Activated CD4-positive, alpha-beta memory T cell treated with anti-CD3 and anti-CD28 coated beads, Interleukin-2, amount 10 ng/mL, durations not matched to agents 7 days and 5 days (primary cell): ENCODE results near the gene ACCS. TPM values are rescaled to one million over a fixed set of nuclear protein-coding genes. Genes with fewer than 3 reads are reported as not detected.
A peak's percentile ranks its signal among the peaks of the same experiment; 100 is the strongest.

Source experiments
- CTCF ChIA-PET: fragments of 350-600 bp; sonication (Branson Sonifier 250); formaldehyde crosslinking; loops from one replicate; lab custom pipeline; 2021; ENCODE audit warnings: antibody characterized with exemption, inconsistent platforms; lab: Charles Lee
- POLR2A ChIA-PET: fragments of 350-600 bp; sonication (Branson Sonifier 250); formaldehyde crosslinking; loops from one replicate; lab custom pipeline; 2021; ENCODE audit warnings: antibody characterized with exemption; lab: Charles Lee
- DNase-seq: peaks from one replicate; pipeline ENCODE4 v3.0.0-alpha.2; 2020
- H3K27ac Mint-ChIP-seq: one replicate; pipeline ENCODE4 v1.8.0; 2021; ENCODE audit warnings: mild to moderate bottlenecking, mixed read lengths
- H3K27me3 Mint-ChIP-seq: one replicate; pipeline ENCODE4 v1.8.0; 2021; ENCODE audit warnings: mixed read lengths
- H3K36me3 Mint-ChIP-seq: one replicate; pipeline ENCODE4 v1.8.0; 2021; ENCODE audit warnings: low read depth, mixed read lengths
- H3K4me1 Mint-ChIP-seq: one replicate; pipeline ENCODE4 v1.8.0; 2021; ENCODE audit warnings: mixed read lengths
- H3K4me3 Mint-ChIP-seq: one replicate; pipeline ENCODE4 v1.8.0; 2021; ENCODE audit warnings: mild to moderate bottlenecking, mixed read lengths
- H3K9me3 Mint-ChIP-seq: one replicate; pipeline ENCODE4 v1.8.0; 2021; ENCODE audit warnings: mixed read lengths
- total RNA-seq, 2 experiments: library from RNA; stranded (reverse); gene quantifications; one replicate each; pipeline ENCODE4 v1.2.3, GENCODE V29; 2021

The ACCS gene
- total RNA-seq, 2 experiments from 2014 or later = 38.8 to 41.1 TPM

DNA sequence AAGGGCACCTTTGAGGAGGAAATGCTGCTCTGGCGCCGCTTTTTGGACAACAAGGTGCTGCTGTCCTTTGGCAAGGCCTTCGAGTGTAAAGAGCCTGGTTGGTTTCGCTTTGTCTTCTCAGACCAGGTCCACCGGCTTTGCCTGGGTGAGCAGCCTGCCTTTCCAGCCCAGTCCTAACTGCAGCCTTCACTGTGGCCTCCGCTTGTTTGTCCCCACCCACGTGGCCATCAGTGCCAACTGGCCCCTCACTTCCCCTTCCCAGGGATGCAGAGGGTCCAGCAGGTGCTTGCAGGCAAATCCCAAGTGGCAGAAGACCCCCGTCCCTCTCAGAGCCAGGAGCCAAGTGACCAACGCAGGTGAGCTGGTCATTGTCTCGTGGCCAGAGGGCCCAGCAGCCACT, 17.4 kb downstream of the ACCS start:
- DNase-seq = no peak
- Mint-ChIP-seq H3K4me3 (no peak overlapping the region), H3K36me3 (peaks cover 36% of the 10 kb centered on the region), H3K9me3 (peaks cover 5% of the 10 kb centered on the region), H3K4me1 (peaks cover 7% of the 10 kb centered on the region), H3K27me3 (no peaks in the 10 kb centered on the region), H3K27ac (no peak overlapping the region)
- ChIA-PET CTCF (interaction anchor here (4.6 kb wide), 1 partner anchor 11 kb away, joined by 20 read pairs; the partner anchor contains the start of gene EXT2), POLR2A (interaction anchor here (1.5 kb wide), 1 partner anchor 17 kb away, joined by 3 read pairs; the partner anchor contains the start of gene ACCS)

- POLR2A ChIA-PET = no interaction called here
- H3K4me3 Mint-ChIP-seq = no peak overlapping the region
- no peak for DNase-seq
- H3K4me1 Mint-ChIP-seq = peaks cover 12% of the 10 kb centered on the region
- CTCF ChIA-PET = interaction anchor here (4.6 kb wide), 1 partner anchor 11 kb away, joined by 20 read pairs; the partner anchor contains the start of gene EXT2
- peaks cover 41% of the 10 kb centered on the region for H3K36me3 Mint-ChIP-seq
- peaks cover 5% of the 10 kb centered on the region for H3K9me3 Mint-ChIP-seq
- H3K27me3 Mint-ChIP-seq = no peaks in the 10 kb centered on the region
- no peak overlapping the region for H3K27ac Mint-ChIP-seq
Observed at GRCh38 chr11:44083906-44084305, 17.8 kb downstream of the ACCS start.

DNA sequence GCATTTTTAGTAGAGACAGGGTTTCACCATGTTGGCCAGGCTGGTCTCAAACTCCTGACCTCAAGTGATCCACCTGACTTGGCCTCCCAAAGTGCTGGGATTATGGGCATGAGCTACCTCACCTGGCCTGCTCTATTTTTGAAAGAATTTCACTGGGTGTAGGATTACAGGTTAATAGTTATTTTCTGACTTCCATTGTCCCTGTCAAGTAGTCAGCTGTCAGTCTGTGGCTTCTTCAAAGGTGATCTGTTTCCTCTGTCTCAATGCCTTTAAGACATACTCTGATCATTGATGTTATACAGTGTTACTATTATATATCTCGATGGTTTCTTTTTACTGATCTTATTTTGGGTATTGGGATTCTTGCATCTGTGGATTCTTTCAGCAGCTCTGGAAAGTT, 19.3 kb downstream of the ACCS start:
- H3K27me3 Mint-ChIP-seq = no peaks in the 10 kb centered on the region
- H3K4me1 Mint-ChIP-seq = peaks cover 23% of the 10 kb centered on the region
- peaks cover 5% of the 10 kb centered on the region for H3K9me3 Mint-ChIP-seq
- no peak for DNase-seq
- CTCF ChIA-PET = interaction anchor here (2.6 kb wide), 1 partner anchor 10 kb away, joined by 20 read pairs; the partner anchor contains the start of gene EXT2
- no peak overlapping the region for H3K4me3 Mint-ChIP-seq
- H3K36me3 Mint-ChIP-seq = peaks cover 44% of the 10 kb centered on the region
- POLR2A ChIA-PET = no interaction called here
- H3K27ac Mint-ChIP-seq = no peak overlapping the region

GRCh38 chr11:44088377-44088776, 22.3 kb downstream of the ACCS start:
- Mint-ChIP-seq H3K4me3 (no peak overlapping the region), H3K36me3 (peaks cover 31% of the 10 kb centered on the region), H3K9me3 (peaks cover 5% of the 10 kb centered on the region), H3K4me1 (peaks cover 23% of the 10 kb centered on the region), H3K27ac (no peak overlapping the region), H3K27me3 (no peaks in the 10 kb centered on the region)
- ChIA-PET CTCF (interaction anchor here (0.9 kb wide), 1 partner anchor 9 kb away, joined by 3 read pairs; no protein-coding TSS in a partner anchor), POLR2A (interaction anchor here (2.0 kb wide), 1 partner anchor 17 kb away, joined by 4 read pairs; no protein-coding TSS in a partner anchor)
- no peak for DNase-seq

- no peaks in the 10 kb centered on the region for H3K27me3 Mint-ChIP-seq
- no peak for DNase-seq
- H3K4me3 Mint-ChIP-seq = no peak overlapping the region
- peaks cover 29% of the 10 kb centered on the region for H3K36me3 Mint-ChIP-seq
- ChIA-PET POLR2A (interaction anchor here (1.0 kb wide), 1 partner anchor 16 kb away, joined by 3 read pairs; no protein-coding TSS in a partner anchor), CTCF (no interaction called here)
- peaks cover 23% of the 10 kb centered on the region for H3K4me1 Mint-ChIP-seq
- H3K27ac Mint-ChIP-seq = no peak overlapping the region
- H3K9me3 Mint-ChIP-seq = peaks cover 5% of the 10 kb centered on the region
Observed at GRCh38 chr11:44088871-44089270, 22.8 kb downstream of the ACCS start.

- Mint-ChIP-seq H3K4me3 (no peak overlapping the region), H3K4me1 (peaks cover 34% of the 10 kb centered on the region)
Observed at GRCh38 chr11:44090539-44090938, 24.5 kb downstream of the ACCS start.

DNA sequence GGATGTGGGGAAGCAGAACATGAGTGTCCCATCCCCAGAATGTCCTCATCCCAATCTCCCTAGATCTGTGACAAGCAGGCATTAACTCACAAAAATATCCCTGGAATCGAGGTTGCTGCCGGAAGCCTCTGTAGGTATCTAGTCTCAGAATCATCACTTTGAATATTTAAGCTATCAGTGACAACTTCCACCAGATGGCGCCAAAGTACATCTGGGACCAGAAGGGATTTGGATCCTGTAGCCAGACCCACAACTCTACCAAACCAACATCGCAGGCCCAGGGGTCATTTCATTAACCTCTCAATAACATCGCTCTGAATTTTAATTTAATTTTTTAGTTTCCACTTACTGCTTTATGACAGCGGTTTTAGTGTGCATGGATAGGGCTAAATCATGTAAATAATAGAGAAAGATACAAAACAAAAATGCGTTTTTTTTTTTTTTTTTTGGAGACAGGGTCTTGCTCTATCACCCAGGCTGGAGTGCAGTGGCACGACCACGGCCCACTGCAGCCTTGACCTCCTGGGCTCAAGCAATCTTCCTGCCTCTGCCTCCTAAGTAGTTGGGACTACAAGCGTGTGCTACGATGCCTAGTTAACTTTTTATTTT, 28.3 kb downstream of the ACCS start:
- ChIA-PET POLR2A (interaction anchor here (1.0 to 1.8 kb wide), 2 partner anchors 25 to 28 kb away, joined by 3 to 6 read pairs; partner anchors contain the start of gene ACCS), CTCF (interaction anchor here (0.6 to 5.5 kb wide), 20 partner anchors 8 to 1599 kb away, joined by 3 to 86 read pairs (median 4); partner anchors contain the start of gene ACCS)
- Mint-ChIP-seq H3K27me3 (no peaks in the 10 kb centered on the region), H3K4me1 (peaks cover 27% of the 10 kb centered on the region), H3K4me3 (peak overlapping the region; percentile 54), H3K9me3 (no peaks in the 10 kb centered on the region), H3K27ac (no peak overlapping the region), H3K36me3 (no peaks in the 10 kb centered on the region)
- DNase-seq = peak; percentile 78

More at GRCh38 chr11:44090539-44090938, 24.5 kb downstream of the ACCS start:
- no peak overlapping the region for H3K27ac Mint-ChIP-seq
- no peaks in the 10 kb centered on the region for H3K27me3 Mint-ChIP-seq
- H3K36me3 Mint-ChIP-seq = peaks cover 21% of the 10 kb centered on the region
- DNase-seq = no peak
- peaks cover 2% of the 10 kb centered on the region for H3K9me3 Mint-ChIP-seq
- ChIA-PET CTCF (interaction anchor here (5.4 to 5.5 kb wide), 2 partner anchors 14 to 23 kb away, joined by 67 to 86 read pairs; partner anchors contain the start of gene ACCS), POLR2A (no interaction called here)

GRCh38 chr11:44095506-44096359, 29.7 kb downstream of the ACCS start, which contains the start of gene EXT2:
Gene EXT2, plus strand, starts transcription at chr11:44095678. Its CDS starts 12,035 bp downstream, at chr11:44107713.
- H3K27me3 Mint-ChIP-seq = no peaks in the 10 kb centered on the region
- ChIA-PET POLR2A (interaction anchor here (0.8 to 1.8 kb wide), 5 partner anchors 8 to 470 kb away, joined by 3 to 7 read pairs (median 4); partner anchors contain the start of genes ACCS and CD82), CTCF (interaction anchor here (0.8 to 5.5 kb wide), 16 partner anchors 9 to 459 kb away, joined by 3 to 86 read pairs (median 4); partner anchors contain the start of gene ACCS)
- no peaks in the 10 kb centered on the region for H3K36me3 Mint-ChIP-seq
- peak within 1 kb of the TSS; percentile 19 for H3K27ac Mint-ChIP-seq
- H3K9me3 Mint-ChIP-seq = no peaks in the 10 kb centered on the region
- H3K4me1 Mint-ChIP-seq = peaks cover 21% of the 10 kb centered on the region
- peak within 1 kb of the TSS; percentile 81 for H3K4me3 Mint-ChIP-seq
- DNase-seq = peak; percentile 88

DNA sequence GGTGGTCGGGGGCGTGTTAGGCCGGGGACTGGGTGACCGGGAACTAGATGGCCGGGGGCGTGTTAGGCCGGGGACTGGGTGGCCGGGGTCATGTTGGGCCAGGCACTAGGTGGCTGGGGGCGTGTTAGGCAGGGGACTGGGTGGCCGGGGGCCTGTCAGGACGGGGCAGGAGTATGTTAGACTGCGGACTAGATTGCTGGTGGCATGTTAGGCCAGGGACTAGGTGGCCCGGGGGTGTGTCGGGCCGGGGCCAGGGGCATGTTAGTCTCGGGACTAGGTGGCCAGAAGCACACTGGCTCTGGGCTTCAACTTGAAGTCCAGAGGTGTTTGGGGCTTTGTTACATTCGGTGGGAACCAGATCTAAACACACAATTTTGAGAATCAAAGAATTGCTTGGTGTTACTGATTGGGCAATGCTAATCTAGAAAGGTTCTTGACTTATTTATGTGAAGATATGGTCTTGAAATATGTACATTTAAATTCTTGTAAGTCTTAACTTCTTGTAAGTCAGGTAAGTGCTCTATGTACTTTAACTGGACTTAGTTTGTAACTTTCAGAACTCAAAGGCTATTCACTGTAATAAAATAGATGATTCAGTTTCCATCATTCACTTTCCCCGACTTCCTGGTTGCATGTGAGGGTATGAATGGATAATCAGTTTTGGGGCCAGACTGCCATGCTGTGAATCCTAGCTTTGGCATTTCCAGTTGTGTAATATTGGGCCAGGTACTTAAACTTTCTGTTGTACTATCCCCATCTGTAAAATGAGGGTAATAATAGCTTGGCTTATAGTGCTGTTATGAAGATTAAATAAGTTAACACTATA, 30.5 kb downstream of the ACCS start:
- no peaks in the 10 kb centered on the region for H3K36me3 Mint-ChIP-seq
- no peak for DNase-seq
- peaks cover 21% of the 10 kb centered on the region for H3K4me1 Mint-ChIP-seq
- ChIA-PET POLR2A (no interaction called here), CTCF (interaction anchor here (0.6 kb wide), 1 partner anchor 9 kb away, joined by 3 read pairs; no protein-coding TSS in a partner anchor)
- no peaks in the 10 kb centered on the region for H3K27me3 Mint-ChIP-seq
- no peak overlapping the region for H3K27ac Mint-ChIP-seq
- peak overlapping the region; percentile 81 for H3K4me3 Mint-ChIP-seq
- no peaks in the 10 kb centered on the region for H3K9me3 Mint-ChIP-seq

- no peaks in the 10 kb centered on the region for H3K27me3 Mint-ChIP-seq
- POLR2A ChIA-PET = no interaction called here
- H3K4me1 Mint-ChIP-seq = peaks cover 21% of the 10 kb centered on the region
- H3K36me3 Mint-ChIP-seq = no peaks in the 10 kb centered on the region
- H3K4me3 Mint-ChIP-seq = no peak overlapping the region
- CTCF ChIA-PET = no interaction called here
- H3K27ac Mint-ChIP-seq = no peak overlapping the region
- no peaks in the 10 kb centered on the region for H3K9me3 Mint-ChIP-seq
- no peak for DNase-seq
Observed at GRCh38 chr11:44097821-44098220, 31.8 kb downstream of the ACCS start.

DNA sequence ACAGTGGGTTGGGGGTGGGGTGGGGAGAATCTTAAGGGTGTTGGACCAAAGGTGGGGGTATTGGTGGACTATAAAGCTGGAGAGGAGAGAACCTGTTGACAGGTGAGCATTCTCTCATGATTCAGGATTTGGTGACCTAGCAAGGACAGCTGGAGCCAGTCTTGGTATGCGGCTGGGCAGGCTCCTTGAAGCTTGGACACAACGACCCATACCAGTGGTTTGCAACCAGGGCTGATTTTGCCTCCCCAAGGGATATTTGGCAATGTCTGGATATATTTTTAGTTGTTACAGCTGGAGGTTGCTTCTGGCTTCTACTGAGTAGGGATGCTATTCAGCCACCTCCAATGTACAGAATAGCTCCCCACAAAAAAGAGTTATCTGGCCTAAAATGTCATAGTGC, 35.0 kb downstream of the ACCS start:
- no peak overlapping the region for H3K27ac Mint-ChIP-seq
- peaks cover 3% of the 10 kb centered on the region for H3K36me3 Mint-ChIP-seq
- no peaks in the 10 kb centered on the region for H3K27me3 Mint-ChIP-seq
- CTCF ChIA-PET = interaction anchor here (2.0 to 6.8 kb wide), 2 partner anchors 8 to 9 kb away, joined by 8 to 86 read pairs; partner anchors contain the start of gene EXT2
- no peaks in the 10 kb centered on the region for H3K9me3 Mint-ChIP-seq
- H3K4me1 Mint-ChIP-seq = peaks cover 12% of the 10 kb centered on the region
- DNase-seq = no peak
- no peak overlapping the region for H3K4me3 Mint-ChIP-seq
- POLR2A ChIA-PET = no interaction called here
